ENCODE results near the gene PRX. TPM values are rescaled to one million over a fixed set of nuclear protein-coding genes. Genes with fewer than 3 reads are reported as not detected.
A peak's percentile ranks its signal among the peaks of the same experiment; 100 is the strongest.

PRX gene
- polyA plus RNA-seq, 4 donors = 0.45 to 3.1 (median 1.3) TPM

DNA sequence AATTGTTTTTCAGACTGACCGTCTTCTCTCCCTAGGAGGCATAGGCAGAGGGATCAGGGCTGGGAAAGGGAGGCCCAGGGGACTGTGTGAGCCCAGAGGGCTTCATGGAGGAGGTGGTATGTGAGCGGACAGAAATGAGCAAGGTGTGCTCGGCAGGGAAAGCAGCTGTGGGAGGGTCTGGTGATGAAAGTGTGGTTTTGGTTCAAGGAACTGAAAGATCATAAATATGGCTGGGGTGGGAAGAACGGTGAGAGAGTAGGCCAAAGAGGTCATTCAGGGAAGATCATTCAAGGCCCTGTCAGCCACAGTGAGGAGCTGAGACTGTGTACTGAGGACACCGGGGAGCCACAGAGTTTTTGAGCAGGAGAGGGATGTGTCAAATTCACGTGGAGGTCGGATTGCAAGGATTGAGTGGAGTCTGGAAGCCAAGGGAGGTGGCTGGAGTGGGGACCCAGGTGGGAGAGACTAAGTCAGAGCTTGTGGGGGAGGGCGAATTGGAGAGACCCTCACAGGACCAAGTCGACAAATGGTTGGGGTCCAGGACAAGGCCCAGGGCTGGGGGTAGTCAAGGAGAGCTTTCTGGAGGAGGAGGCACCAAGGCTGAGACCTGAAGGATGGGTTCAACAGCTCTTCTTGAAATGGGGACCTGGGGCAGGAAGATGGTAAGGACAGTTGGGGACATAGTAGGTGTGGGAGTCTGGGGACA lies 57.0 kb downstream of the PRX start:
- no peak overlapping the region for H3K27ac ChIP-seq (ENCODE audit: low read depth in 1 of 3, low read length in 2 of 3)
- 81 to 93% (median 83%) methylated on average over 9 of the region's 9 CpGs for WGBS, 3 donors
- no peak for FAIRE-seq
- peaks cover 0 to 41% (median 0%) of the 10 kb centered on the region in 3 donors for H3K36me3 ChIP-seq (ENCODE audit: control insufficient read depth in 3 of 3, insufficient read depth in 2 of 3, low read depth in 1 of 3, low read length in 3 of 3)
- no peaks in the 10 kb centered on the region for H3K4me1 ChIP-seq (ENCODE audit: control insufficient read depth in 3 of 3, insufficient read depth in 2 of 3, low read depth in 1 of 3, low read length in 2 of 3)
- H3K9me3 ChIP-seq (ENCODE audit: control insufficient read depth in 2 of 2, insufficient read depth in 1 of 2, low read depth in 1 of 2, low read length in 1 of 2) = no peaks in the 10 kb centered on the region
- no peak for DNase-seq
- no peak overlapping the region for H3K4me3 ChIP-seq (ENCODE audit: low read depth in 1 of 3, low read length in 3 of 3)
- H3K27me3 ChIP-seq (ENCODE audit: control insufficient read depth in 3 of 3, insufficient read depth in 3 of 3, low read length in 3 of 3) = no peaks in the 10 kb centered on the region

- 14 to 15% (median 15%) methylated on average over 17 of the region's 17 CpGs for WGBS, 3 donors
- H3K27ac ChIP-seq (ENCODE audit: low read depth in 1 of 3, low read length in 2 of 3) = peak overlapping the region in 2 of 3 donors; percentile 13 to 44
- no peak for FAIRE-seq
These were observed 64.1 kb downstream of the PRX start for GRCh38 chr19:40348961-40349507.

GRCh38 chr19:40348125-40348913 lies 64.9 kb downstream of the PRX start, which contains the start of the genes C19orf47 and PLD3:
TSS of gene C19orf47 (minus strand) at chr19:40348397. CDS start at chr19:40341857, 6,540 bp downstream.
TSS of gene PLD3 (plus strand) at chr19:40348695. CDS start at chr19:40366484, 17,789 bp downstream.
- H3K9me3 ChIP-seq (ENCODE audit: control insufficient read depth in 2 of 2, insufficient read depth in 1 of 2, low read depth in 1 of 2, low read length in 1 of 2) = no peaks in the 10 kb centered on the region
- 1% methylated on average over 64 to 77 of the region's 77 CpGs for WGBS, 3 donors
- peaks cover 0 to 3% (median 0%) of the 10 kb centered on the region in 3 donors for H3K4me1 ChIP-seq (ENCODE audit: control insufficient read depth in 3 of 3, insufficient read depth in 2 of 3, low read depth in 1 of 3, low read length in 2 of 3)
- H3K36me3 ChIP-seq (ENCODE audit: control insufficient read depth in 3 of 3, insufficient read depth in 2 of 3, low read depth in 1 of 3, low read length in 3 of 3) = peaks cover 0 to 2% (median 0%) of the 10 kb centered on the region in 3 donors
- H3K27ac ChIP-seq (ENCODE audit: low read depth in 1 of 3, low read length in 2 of 3) = peak within 1 kb of the TSS in 2 of 3 donors; percentile 44 to 83
- FAIRE-seq = no peak
- no peaks in the 10 kb centered on the region for H3K27me3 ChIP-seq (ENCODE audit: control insufficient read depth in 3 of 3, insufficient read depth in 3 of 3, low read length in 3 of 3)
- peak; percentile 99 to 100 for DNase-seq
- H3K4me3 ChIP-seq (ENCODE audit: low read depth in 1 of 3, low read length in 3 of 3) = peak within 1 kb of the TSS; percentile 62 to 90 (median 83)

More at GRCh38 chr19:40348961-40349507, 64.1 kb downstream of the PRX start:
- DNase-seq = peak; percentile 37 to 53
- Histone ChIP-seq H3K36me3 (ENCODE audit: control insufficient read depth in 3 of 3, insufficient read depth in 2 of 3, low read depth in 1 of 3, low read length in 3 of 3) (no peaks in the 10 kb centered on the region), H3K9me3 (ENCODE audit: control insufficient read depth in 2 of 2, insufficient read depth in 1 of 2, low read depth in 1 of 2, low read length in 1 of 2) (no peaks in the 10 kb centered on the region), H3K4me1 (ENCODE audit: control insufficient read depth in 3 of 3, insufficient read depth in 2 of 3, low read depth in 1 of 3, low read length in 2 of 3) (peaks cover 0 to 3% (median 0%) of the 10 kb centered on the region in 3 donors), H3K27me3 (ENCODE audit: control insufficient read depth in 3 of 3, insufficient read depth in 3 of 3, low read length in 3 of 3) (no peaks in the 10 kb centered on the region), H3K4me3 (ENCODE audit: low read depth in 1 of 3, low read length in 3 of 3) (peak overlapping the region; percentile 10 to 83 (median 69))

- WGBS, 3 donors = 75 to 81% (median 81%) methylated on average over 7 of the region's 7 CpGs
- FAIRE-seq = no peak
These were observed 68.8 kb downstream of the PRX start for GRCh38 chr19:40344422-40344821.

More at GRCh38 chr19:40344422-40344821, 68.8 kb downstream of the PRX start:
- peaks cover 0 to 8% (median 0%) of the 10 kb centered on the region in 3 donors for H3K36me3 ChIP-seq (ENCODE audit: control insufficient read depth in 3 of 3, insufficient read depth in 2 of 3, low read depth in 1 of 3, low read length in 3 of 3)
- H3K4me3 ChIP-seq (ENCODE audit: low read depth in 1 of 3, low read length in 3 of 3) = no peak overlapping the region
- H3K9me3 ChIP-seq (ENCODE audit: control insufficient read depth in 2 of 2, insufficient read depth in 1 of 2, low read depth in 1 of 2, low read length in 1 of 2) = no peaks in the 10 kb centered on the region
- no peaks in the 10 kb centered on the region for H3K27me3 ChIP-seq (ENCODE audit: control insufficient read depth in 3 of 3, insufficient read depth in 3 of 3, low read length in 3 of 3)
- no peak for DNase-seq
- peaks cover 0 to 2% (median 0%) of the 10 kb centered on the region in 3 donors for H3K4me1 ChIP-seq (ENCODE audit: control insufficient read depth in 3 of 3, insufficient read depth in 2 of 3, low read depth in 1 of 3, low read length in 2 of 3)
- no peak overlapping the region for H3K27ac ChIP-seq (ENCODE audit: low read depth in 1 of 3, low read length in 2 of 3)

Other genes starting within 250 kb of the PRX start
- 1 to 10 TPM; 5.4 to 9.7 (median 6.9) TPM for gene MAP3K10, start 222.0 kb downstream of the PRX start, polyA plus RNA-seq
- 1 to 10 TPM in 1 of 4 donors, under 1 TPM in 1, not detected in 2; 0.21 to 2.6 TPM for gene TTC9B, start 195.0 kb downstream of the PRX start, polyA plus RNA-seq
- gene CCNP, start 186.7 kb downstream of the PRX start, polyA plus RNA-seq = 1 to 10 TPM in 2 of 4 donors, under 1 TPM in 1, not detected in 1; 0.82 to 1.2 (median 1.1) TPM
- 10 to 100 TPM; 19.2 to 97.2 (median 48.5) TPM for gene AKT2, start 128.0 kb downstream of the PRX start, polyA plus RNA-seq
- 10 to 100 TPM in 1 of 4 donors, 1 to 10 TPM in 3; 5.1 to 13.2 (median 7.4) TPM for gene C19orf47, start 65.0 kb downstream of the PRX start, polyA plus RNA-seq
- 100 to 1,000 TPM in 2 of 4 donors, 10 to 100 TPM in 2; 48.1 to 314 (median 93.6) TPM for gene PLD3, start 64.7 kb downstream of the PRX start, polyA plus RNA-seq
- gene HIPK4, start 23.2 kb downstream of the PRX start, polyA plus RNA-seq = under 1 TPM in 2 of 4 donors, not detected in 2; 0.07 TPM
- 10 to 100 TPM in 3 of 4 donors, 1 to 10 TPM in 1; 8.7 to 29.7 (median 22.6) TPM for gene SERTAD1, start 12.6 kb upstream of the PRX start, polyA plus RNA-seq
- 10 to 100 TPM; 21.3 to 31.3 (median 28.0) TPM for gene SERTAD3, start 31.0 kb upstream of the PRX start, polyA plus RNA-seq
- 100 to 1,000 TPM; 101 to 206 (median 201) TPM for gene BLVRB, start 52.4 kb upstream of the PRX start, polyA plus RNA-seq
- gene SPTBN4, start 53.6 kb upstream of the PRX start, polyA plus RNA-seq = 1 to 10 TPM in 3 of 4 donors, not detected in 1; 1.1 to 2.0 (median 1.8) TPM
- gene SHKBP1, start 163.5 kb upstream of the PRX start, polyA plus RNA-seq = 10 to 100 TPM; 27.0 to 70.3 (median 60.4) TPM
- gene LTBP4, start 188.0 kb upstream of the PRX start, polyA plus RNA-seq = 100 to 1,000 TPM in 2 of 4 donors, 10 to 100 TPM in 2; 63.3 to 222 (median 116) TPM

Measured in small intestine (tissue), 7 donors.